ENCODE results near the gene C14orf132.

C14orf132 gene

DNA sequence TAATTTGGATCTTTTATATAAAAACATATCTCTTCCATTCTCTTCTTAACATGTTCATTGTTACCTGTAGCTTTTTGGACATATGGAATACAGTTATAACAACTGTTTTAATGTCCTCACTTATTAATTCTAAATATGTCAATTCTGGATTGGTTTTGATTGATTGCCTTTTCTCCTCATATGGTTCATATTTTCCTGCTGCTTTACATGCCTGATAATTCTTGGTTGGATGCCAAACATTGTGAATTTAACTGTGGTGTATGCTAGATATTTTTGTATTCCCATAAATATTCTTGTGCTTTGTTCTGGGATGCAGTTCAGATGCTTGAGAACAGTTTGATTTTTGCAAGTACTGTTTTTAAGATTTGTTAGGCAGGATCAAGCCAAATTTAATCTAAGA lies 10.8 kb downstream of the C14orf132 start:
- ATAC-seq (ENCODE audit: insufficient read depth, low read depth) (no peak), DNase-seq (no peak)
- no peaks in the 10 kb centered on the region for H3K36me3 ChIP-seq (ENCODE audit: insufficient read depth, low read length)
- H3K4me2 ChIP-seq (ENCODE audit: insufficient read depth, low read length) = no peak overlapping the region
- H3K27ac ChIP-seq (ENCODE audit: low read length) = no peak overlapping the region
- no peaks in the 10 kb centered on the region for H4K20me1 ChIP-seq (ENCODE audit: insufficient read depth, low read length)
- TF ChIP-seq, protein P1, sequence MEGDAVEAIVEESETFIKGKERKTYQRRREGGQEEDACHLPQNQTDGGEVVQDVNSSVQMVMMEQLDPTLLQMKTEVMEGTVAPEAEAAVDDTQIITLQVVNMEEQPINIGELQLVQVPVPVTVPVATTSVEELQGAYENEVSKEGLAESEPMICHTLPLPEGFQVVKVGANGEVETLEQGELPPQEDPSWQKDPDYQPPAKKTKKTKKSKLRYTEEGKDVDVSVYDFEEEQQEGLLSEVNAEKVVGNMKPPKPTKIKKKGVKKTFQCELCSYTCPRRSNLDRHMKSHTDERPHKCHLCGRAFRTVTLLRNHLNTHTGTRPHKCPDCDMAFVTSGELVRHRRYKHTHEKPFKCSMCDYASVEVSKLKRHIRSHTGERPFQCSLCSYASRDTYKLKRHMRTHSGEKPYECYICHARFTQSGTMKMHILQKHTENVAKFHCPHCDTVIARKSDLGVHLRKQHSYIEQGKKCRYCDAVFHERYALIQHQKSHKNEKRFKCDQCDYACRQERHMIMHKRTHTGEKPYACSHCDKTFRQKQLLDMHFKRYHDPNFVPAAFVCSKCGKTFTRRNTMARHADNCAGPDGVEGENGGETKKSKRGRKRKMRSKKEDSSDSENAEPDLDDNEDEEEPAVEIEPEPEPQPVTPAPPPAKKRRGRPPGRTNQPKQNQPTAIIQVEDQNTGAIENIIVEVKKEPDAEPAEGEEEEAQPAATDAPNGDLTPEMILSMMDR (IDR thresholded peaks at IDR 0.05; ENCODE audit: borderline replicate concordance, extremely low read depth, low read length, poor library complexity, severe bottlenecking) = no peak
- no peak for TF ChIP-seq EZH2 (IDR thresholded peaks at IDR 0.05; ENCODE audit: borderline replicate concordance, low read depth, low read length, severe bottlenecking)
- no peaks in the 10 kb centered on the region for H3K9me3 ChIP-seq (ENCODE audit: insufficient read depth, low read length, severe bottlenecking)
- no peaks in the 10 kb centered on the region for H3K79me2 ChIP-seq (ENCODE audit: insufficient read depth, low read length)
- no peak overlapping the region for H3K4me3 ChIP-seq (ENCODE audit: low read depth in 1 of 2, low read length in 2 of 2)
- no peak overlapping the region for H3K9ac ChIP-seq (ENCODE audit: low read depth, low read length)
- peaks cover under 1% of the 10 kb centered on the region for H3K27me3 ChIP-seq (ENCODE audit: insufficient read depth, low read length, poor library complexity)
- no peak overlapping the region for H2AFZ ChIP-seq (ENCODE audit: low read depth, low read length)
- H3K4me1 ChIP-seq (ENCODE audit: insufficient read depth, low read length) = no peaks in the 10 kb centered on the region

DNA sequence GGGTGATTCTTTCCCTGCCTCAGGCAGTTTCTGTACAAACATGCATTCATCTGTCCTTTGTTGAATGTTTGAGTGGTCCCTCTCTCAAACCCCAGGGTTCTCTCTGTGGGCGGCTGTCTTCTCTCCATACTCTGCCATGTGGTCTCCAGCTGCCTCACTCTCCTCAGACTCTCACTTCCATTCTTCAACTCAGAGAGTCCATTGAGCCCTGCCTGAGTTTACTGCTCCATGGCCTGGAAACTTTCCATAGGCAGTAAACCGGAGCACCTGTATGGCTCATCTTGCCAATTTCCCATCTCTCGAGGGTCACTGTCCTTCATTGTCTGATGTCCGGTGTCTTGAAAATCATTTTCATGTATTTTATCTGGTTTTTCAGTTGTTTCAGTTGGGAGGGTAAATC lies 11.3 kb downstream of the C14orf132 start:
- Histone ChIP-seq H3K9ac (ENCODE audit: low read depth, low read length) (no peak overlapping the region), H2AFZ (ENCODE audit: low read depth, low read length) (no peak overlapping the region), H3K79me2 (ENCODE audit: insufficient read depth, low read length) (no peaks in the 10 kb centered on the region), H4K20me1 (ENCODE audit: insufficient read depth, low read length) (no peaks in the 10 kb centered on the region), H3K4me3 (ENCODE audit: low read depth in 1 of 2, low read length in 2 of 2) (no peak overlapping the region), H3K36me3 (ENCODE audit: insufficient read depth, low read length) (no peaks in the 10 kb centered on the region), H3K27ac (ENCODE audit: low read length) (no peak overlapping the region), H3K9me3 (ENCODE audit: insufficient read depth, low read length, severe bottlenecking) (no peaks in the 10 kb centered on the region), H3K4me1 (ENCODE audit: insufficient read depth, low read length) (no peaks in the 10 kb centered on the region), H3K27me3 (ENCODE audit: insufficient read depth, low read length, poor library complexity) (peaks cover 4% of the 10 kb centered on the region), H3K4me2 (ENCODE audit: insufficient read depth, low read length) (no peak overlapping the region)
- ATAC-seq (ENCODE audit: insufficient read depth, low read depth) = no peak
- TF ChIP-seq, protein P1 (IDR thresholded peaks at IDR 0.05; ENCODE audit: borderline replicate concordance, extremely low read depth, low read length, poor library complexity, severe bottlenecking) = no peak
- TF ChIP-seq EZH2 (IDR thresholded peaks at IDR 0.05; ENCODE audit: borderline replicate concordance, low read depth, low read length, severe bottlenecking) = no peak
- no peak for DNase-seq

DNA sequence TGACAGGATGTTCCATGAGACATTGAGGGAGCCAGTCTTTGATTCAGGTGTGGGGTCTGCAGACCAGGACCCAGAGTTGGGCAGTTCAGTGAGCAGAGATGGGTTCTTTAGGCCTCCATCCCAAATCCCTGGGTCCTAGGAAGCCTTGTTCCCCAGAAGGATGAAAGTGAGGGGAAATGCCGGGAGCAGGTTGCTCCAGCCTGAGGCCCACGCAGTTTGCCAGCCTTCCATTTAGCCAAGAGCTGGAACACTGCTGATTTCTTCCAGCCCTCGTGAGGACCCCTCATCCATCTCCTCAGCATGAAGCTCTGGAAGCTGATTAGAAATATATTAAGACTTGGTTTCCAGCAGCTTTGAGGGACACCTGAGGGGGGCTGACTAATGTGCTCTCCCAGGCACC lies 12.1 kb downstream of the C14orf132 start:
- Histone ChIP-seq H3K4me2 (ENCODE audit: insufficient read depth, low read length) (no peak overlapping the region), H4K20me1 (ENCODE audit: insufficient read depth, low read length) (no peaks in the 10 kb centered on the region), H3K36me3 (ENCODE audit: insufficient read depth, low read length) (no peaks in the 10 kb centered on the region), H3K27me3 (ENCODE audit: insufficient read depth, low read length, poor library complexity) (peaks cover 10% of the 10 kb centered on the region), H3K27ac (ENCODE audit: low read length) (no peak overlapping the region), H3K9me3 (ENCODE audit: insufficient read depth, low read length, severe bottlenecking) (no peaks in the 10 kb centered on the region), H3K79me2 (ENCODE audit: insufficient read depth, low read length) (no peaks in the 10 kb centered on the region), H3K4me1 (ENCODE audit: insufficient read depth, low read length) (no peaks in the 10 kb centered on the region), H2AFZ (ENCODE audit: low read depth, low read length) (no peak overlapping the region), H3K4me3 (ENCODE audit: low read depth in 1 of 2, low read length in 2 of 2) (no peak overlapping the region), H3K9ac (ENCODE audit: low read depth, low read length) (no peak overlapping the region)
- TF ChIP-seq, protein P1 (IDR thresholded peaks at IDR 0.05; ENCODE audit: borderline replicate concordance, extremely low read depth, low read length, poor library complexity, severe bottlenecking) = no peak
- no peak for TF ChIP-seq EZH2 (IDR thresholded peaks at IDR 0.05; ENCODE audit: borderline replicate concordance, low read depth, low read length, severe bottlenecking)
- ATAC-seq (ENCODE audit: insufficient read depth, low read depth) (no peak), DNase-seq (no peak)
